HG03565 (cell line): ENCODE results near the gene OSGEP.
A peak's percentile ranks its signal among the peaks of the same experiment; 100 is the strongest.

Source experiments
- ATAC-seq: cut with Tn5 transposase; IDR thresholded peaks from one replicate; pipeline ENCODE4 v1.9.1; 2021; ENCODE audit warnings: mild to moderate bottlenecking, moderate library complexity; ENCODE audit not compliant: unreplicated experiment

The OSGEP gene

GRCh38 chr14:20434701-20435581 lies 19.7 kb downstream of the OSGEP start:
- ATAC-seq, result no peak

GRCh38 chr14:20429801-20430669 lies 24.6 kb downstream of the OSGEP start:
- ATAC-seq, result no peak

- no peak for ATAC-seq
Measured at GRCh38 chr14:20428802-20429201, 25.8 kb downstream of the OSGEP start.

GRCh38 chr14:20428010-20428365 lies 26.6 kb downstream of the OSGEP start:
- peak; percentile 20 for ATAC-seq

- ATAC-seq, result peak; percentile 65
Measured at GRCh38 chr14:20427231-20428009, 27.2 kb downstream of the OSGEP start.

- no peak for ATAC-seq
Measured at GRCh38 chr14:20424851-20425250, 29.8 kb downstream of the OSGEP start.

GRCh38 chr14:20422886-20423285 lies 31.7 kb downstream of the OSGEP start:
- no peak for ATAC-seq

GRCh38 chr14:20421267-20421666 lies 33.3 kb downstream of the OSGEP start:
- no peak for ATAC-seq

- ATAC-seq, result no peak
Measured at GRCh38 chr14:20419419-20419818, 35.2 kb downstream of the OSGEP start.

GRCh38 chr14:20418501-20418909 lies 36.1 kb downstream of the OSGEP start:
- ATAC-seq, result no peak

- no peak for ATAC-seq
Measured at GRCh38 chr14:20417250-20418186, 37.1 kb downstream of the OSGEP start.

GRCh38 chr14:20416223-20416622 lies 38.4 kb downstream of the OSGEP start:
- ATAC-seq, result no peak

GRCh38 chr14:20415782-20416206 lies 38.8 kb downstream of the OSGEP start:
- ATAC-seq, result no peak

- peak; percentile 40 for ATAC-seq
Measured at GRCh38 chr14:20413744-20414082, 40.9 kb downstream of the OSGEP start.

GRCh38 chr14:20412876-20413743 lies 41.5 kb downstream of the OSGEP start, which contains the start of gene TEP1:
TSS of gene TEP1 (minus strand) at chr14:20413501. CDS start at chr14:20408439, 5,062 bp downstream.
- ATAC-seq, result peak; percentile 40

- peak; percentile 40 for ATAC-seq
Measured at GRCh38 chr14:20412411-20412810, 42.2 kb downstream of the OSGEP start.

GRCh38 chr14:20409226-20409625 lies 45.4 kb downstream of the OSGEP start:
- ATAC-seq, result no peak

GRCh38 chr14:20403521-20403920 lies 51.1 kb downstream of the OSGEP start:
- no peak for ATAC-seq
